SK-N-SH (cell line): ENCODE results near the gene SHCBP1L.

Source experiments
- CTCF ChIP-seq: fragments of 200-600 bp; sonication (generic); IDR thresholded peaks from 2 replicates; pipeline ENCODE4 v1.6.1; 2017; ENCODE audit warnings: antibody characterized with exemption, mild to moderate bottlenecking, moderate library complexity
- GABPA ChIP-seq: IDR thresholded peaks from 2 replicates; pipeline ENCODE4 v1.4.0; 2012; ENCODE audit warnings: low read depth, mild to moderate bottlenecking
- RXRA ChIP-seq: IDR thresholded peaks from 2 replicates; pipeline ENCODE4 v1.4.0; 2012; ENCODE audit warnings: low read depth, mild to moderate bottlenecking, borderline replicate concordance

DNA sequence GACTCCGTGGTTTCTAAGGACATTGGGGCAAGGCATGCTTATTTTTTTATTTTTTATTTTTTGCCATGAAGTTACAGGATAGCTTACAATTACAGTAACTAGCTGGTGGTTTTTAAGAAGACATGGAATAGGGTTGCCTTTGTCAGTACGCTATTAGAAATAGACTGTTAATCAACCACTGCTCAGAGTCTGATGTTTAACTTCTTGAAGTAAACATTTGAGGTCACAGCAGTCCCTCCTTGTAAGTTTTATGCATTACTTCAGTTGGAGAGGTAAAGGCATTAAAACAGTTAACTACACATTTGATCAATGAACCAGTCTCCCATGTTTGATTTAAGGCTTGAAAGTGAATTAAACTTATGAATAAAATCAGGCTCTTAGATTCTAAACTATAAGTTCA, 19.3 kb upstream of the SHCBP1L start:
- no peak for TF ChIP-seq CTCF
- TF ChIP-seq RXRA = no peak
- TF ChIP-seq GABPA = no peak
